Right kidney (tissue), 1 donor: ENCODE results near the gene TAGLN2.
A peak's percentile ranks its signal among the peaks of the same experiment; 100 is the strongest.

Experiments
- DNase-seq: peaks from one replicate; pipeline ENCODE4 v3.0.0-alpha.2; 2016

The TAGLN2 gene

DNA sequence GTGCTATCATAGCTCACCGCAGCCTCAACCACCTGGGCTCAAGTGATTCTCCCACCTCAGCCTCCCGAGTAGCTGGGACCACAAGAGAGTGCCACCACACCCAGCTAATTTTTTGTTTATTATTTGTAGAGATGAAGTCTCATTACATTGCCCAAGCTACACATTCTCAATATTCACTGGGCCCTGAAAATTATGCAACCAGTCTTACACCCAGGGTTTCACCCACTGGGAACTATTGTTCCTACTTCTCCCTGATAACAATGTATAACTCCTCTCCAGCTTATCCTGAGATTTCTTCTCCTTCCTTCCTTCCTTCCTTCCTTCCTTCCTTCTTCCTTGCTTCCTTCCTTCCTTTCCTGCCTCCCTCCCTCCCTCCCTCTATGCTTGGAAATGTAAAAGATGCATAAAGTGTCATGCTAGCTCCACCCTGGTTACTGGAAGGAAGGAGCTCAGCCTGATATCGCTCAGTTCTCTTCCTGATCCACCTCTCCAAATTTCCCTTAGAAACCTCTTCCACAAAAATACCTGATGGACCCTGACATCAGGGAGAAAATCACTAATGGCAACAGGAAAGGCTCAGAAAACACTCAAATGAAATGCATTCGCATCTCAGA is 51.7 kb downstream of the TAGLN2 start:
- no peak for DNase-seq

DNA sequence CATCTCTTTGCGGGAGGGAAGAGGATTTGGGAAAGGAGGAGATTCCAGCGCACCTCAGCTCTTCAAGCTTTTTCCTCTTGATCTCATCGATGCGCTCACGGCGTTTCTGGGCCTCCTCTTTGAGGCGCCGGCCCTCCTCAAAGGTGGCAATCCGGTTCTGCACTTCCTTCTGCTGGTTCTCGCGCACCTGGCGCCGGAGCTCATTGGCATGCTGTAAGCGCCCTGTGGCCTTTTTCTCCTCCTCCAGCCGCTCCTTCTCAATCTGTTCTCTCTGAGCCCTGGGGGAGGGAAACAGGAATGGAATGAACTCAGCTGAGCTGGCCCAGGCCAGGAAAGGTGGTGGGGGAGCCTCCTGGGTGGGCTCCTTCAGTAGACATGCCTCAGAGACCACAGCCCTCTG is 52.4 kb downstream of the TAGLN2 start:
- DNase-seq, result peak; percentile 26

DNA sequence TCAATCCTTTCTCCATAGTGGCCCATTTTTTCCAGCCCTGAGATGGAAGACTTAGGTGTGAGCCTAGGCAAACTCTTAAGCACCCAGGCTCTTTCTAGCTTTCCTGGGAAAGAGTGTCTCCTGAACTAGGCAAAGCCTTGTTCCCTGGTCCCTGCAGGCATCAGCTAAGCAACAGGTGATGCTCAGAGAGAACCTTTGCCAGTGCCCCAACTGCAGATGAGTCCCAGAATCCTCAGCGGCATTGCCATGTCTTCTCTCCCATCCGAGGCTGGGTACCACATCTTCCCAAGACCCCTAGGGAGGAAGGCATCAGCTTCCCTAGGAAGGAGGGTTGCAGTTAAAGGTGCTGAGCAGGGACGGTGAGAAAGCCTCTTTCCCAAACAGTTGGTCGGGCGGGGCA is 54.6 kb downstream of the TAGLN2 start:
- no peak for DNase-seq

DNA sequence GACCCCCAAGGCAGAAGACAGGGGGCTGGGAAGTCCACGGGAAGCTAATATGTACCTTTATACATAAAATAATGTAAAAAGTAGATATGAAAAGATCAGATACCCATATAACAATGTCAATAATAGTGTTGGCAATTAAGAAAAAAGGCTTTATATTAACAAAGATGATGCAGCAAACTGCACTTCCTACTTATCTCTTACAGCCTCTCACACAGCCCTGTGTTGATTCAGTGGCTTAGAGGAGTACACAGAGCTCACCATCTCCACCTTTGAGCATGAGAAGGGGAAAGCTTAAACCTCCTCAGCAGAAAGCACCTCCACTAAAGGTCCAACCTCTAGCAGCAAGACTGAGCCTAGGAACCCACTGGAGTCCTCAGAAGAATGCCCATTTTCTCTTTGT is 55.7 kb downstream of the TAGLN2 start:
- no peak for DNase-seq

DNA sequence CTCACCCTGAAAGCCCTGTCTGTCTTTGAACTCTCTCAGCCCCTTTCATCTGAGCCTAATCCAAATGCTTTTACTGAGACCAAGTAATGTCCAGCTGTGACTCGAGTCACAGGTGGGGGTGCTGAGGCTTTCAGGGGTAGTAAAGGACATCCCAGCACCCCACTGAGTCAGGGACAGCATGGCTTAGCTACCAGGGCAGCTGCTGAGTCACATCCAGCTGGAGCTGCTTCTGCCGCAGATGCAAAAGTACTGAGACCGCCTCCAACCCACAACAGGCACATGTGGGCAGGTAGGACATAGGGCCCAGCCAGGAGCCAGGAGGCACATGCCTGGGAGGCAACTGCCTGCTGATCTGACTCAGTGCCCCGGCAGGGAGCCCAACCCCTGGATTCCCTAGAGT is 56.1 kb downstream of the TAGLN2 start:
- DNase-seq, result no peak

DNA sequence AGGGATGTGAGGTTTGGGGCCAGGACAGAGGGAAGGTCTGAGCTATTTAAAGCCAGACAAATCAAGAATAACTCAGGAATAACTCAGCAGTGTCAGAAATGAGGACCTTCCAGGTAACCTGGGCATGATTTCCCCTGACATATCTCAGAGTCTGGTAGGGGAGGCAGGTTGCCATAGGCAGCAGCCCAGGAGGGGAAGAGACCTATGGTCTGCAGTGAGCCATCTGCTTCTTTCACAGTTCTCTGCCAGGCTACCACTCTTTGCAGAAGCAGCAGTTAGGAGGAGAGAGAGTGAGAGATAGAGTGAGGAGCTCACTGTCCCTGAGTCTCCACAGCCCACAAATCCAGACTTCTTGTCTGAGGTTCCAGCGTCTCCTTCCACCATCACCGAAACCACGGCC is 56.5 kb downstream of the TAGLN2 start:
- DNase-seq, result no peak
